Stimulated activated CD4-positive, alpha-beta T cell treated with anti-CD3 and anti-CD28 coated beads, Interleukin-1b, Interleukin-23, amount 100 ng/mL, for 1 hour (primary cell): ENCODE results near the gene TLCD5.

ENCODE experiments used
- DNase-seq, 2 donors: peaks; one replicate each; pipeline ENCODE4 v3.0.0-alpha.2; 2020; ENCODE audit warnings: low read depth in 2 of 2

TLCD5 gene

DNA sequence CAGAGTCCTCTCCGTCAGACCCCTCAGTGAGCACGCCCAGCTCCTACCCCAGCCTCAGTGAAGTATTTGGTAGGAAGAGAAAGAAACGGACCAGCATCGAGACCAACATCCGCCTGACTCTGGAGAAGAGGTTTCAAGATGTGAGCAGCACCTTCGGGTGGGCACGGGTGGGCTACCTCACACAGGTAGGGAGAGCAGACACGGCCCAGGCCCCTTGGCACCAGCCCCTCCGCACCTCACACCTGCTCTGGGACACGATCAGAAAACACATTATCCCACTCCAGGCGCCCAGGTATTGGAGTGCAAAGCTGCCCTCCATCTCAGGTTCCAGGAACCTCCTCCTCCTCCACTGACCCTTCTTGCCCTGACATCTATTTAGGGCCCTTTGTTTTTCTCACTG, 17.6 kb upstream of the TLCD5 start:
- DNase-seq, result no peak

DNA sequence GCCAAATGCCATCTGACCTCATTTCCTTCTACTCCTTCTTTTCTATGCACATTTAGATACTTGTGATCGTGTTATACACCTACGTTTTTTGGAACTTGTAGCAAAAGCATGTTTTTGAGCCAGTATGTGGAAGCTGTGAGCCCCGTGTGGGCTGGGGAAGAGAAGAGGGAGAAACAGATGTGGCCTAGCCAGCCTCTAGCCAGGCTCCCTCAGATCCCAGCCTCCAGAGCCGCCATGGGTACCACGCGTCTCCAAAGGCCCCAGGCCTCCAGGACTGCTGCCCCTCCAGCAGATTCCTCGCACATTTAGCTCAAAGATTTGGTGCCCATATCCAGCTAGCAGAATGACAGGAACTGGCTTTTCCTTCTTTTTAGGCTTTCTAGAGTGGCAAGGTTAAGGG, 17.0 kb upstream of the TLCD5 start:
- DNase-seq, result no peak

DNA sequence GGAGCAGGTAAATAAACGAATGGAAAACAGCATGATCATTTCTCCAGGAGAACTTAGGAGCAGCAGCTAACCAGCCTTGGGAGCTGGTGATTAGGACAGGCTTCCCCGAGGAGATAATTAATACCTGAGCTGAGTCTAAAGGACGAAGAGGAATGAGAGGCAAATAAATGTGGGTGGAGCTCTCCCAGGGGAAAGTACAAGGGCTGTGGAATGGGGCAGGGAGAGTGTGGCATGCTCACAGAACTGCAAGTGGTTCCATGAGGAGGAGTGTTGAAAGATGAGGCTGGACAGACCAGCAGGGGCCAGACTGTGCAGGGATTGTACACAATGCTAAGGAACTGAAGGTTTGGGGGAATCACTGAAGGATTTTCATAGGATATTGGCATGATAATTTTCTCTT, 14.2 kb upstream of the TLCD5 start:
- no peak for DNase-seq

DNA sequence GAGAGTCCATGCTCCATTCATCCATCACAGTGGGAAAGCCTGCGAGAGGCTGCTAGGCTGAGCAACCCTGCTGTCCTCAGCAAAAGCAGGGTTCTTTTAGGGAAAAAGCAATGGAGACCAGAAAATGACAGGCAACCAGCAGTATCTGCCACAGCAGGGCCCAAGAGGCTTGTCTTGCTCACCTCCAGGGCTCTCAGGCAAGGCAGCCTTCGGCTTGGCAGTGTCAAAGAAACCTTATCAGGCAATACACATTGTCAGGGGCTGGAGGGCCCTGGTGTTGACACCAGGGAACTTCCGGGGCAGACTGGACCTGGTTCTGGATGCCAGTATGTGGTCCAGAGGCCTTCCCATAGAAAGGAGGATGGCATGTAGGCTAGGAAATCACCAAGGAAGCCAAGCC, 10.2 kb upstream of the TLCD5 start:
- DNase-seq, result no peak

DNA sequence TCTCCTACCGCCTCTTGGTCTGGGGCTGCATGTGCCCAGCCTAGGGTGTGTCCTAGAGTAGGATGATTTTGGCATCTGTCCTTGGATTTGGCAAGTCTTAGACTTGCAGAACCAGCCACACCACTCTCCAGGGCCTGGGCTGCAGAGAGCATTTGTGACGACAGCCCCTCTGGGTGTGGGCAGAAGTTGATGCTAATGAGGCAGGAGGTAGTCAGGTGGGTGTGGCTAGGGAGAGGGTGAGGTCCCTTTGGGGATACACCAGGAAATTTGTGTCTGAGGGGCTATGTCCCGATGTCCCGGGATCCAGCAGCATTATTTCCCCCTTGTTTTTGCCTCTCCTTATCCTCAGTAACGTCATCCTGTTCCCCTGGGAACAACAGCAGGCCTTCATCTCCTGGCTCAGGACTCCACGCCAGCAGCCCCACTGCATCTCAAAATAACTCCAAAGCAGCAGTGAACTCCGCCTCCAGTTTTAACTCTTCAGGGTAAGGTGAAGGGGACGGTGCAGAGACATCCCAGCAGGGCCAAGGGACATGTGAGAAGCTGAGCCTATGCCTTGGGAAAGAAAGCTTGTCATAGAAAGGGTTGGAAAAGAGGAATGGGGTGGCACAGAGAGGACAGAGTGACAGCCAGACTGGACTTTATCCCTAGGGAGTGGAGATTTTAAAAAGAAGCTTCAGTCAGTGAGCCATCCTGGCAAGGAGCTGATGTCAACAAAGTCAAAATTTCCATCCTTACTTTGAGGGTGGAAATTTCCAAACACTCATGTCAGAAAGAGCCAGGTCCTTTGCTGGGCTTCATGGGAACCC, 8.0 kb upstream of the TLCD5 start:
- DNase-seq, result no peak

DNA sequence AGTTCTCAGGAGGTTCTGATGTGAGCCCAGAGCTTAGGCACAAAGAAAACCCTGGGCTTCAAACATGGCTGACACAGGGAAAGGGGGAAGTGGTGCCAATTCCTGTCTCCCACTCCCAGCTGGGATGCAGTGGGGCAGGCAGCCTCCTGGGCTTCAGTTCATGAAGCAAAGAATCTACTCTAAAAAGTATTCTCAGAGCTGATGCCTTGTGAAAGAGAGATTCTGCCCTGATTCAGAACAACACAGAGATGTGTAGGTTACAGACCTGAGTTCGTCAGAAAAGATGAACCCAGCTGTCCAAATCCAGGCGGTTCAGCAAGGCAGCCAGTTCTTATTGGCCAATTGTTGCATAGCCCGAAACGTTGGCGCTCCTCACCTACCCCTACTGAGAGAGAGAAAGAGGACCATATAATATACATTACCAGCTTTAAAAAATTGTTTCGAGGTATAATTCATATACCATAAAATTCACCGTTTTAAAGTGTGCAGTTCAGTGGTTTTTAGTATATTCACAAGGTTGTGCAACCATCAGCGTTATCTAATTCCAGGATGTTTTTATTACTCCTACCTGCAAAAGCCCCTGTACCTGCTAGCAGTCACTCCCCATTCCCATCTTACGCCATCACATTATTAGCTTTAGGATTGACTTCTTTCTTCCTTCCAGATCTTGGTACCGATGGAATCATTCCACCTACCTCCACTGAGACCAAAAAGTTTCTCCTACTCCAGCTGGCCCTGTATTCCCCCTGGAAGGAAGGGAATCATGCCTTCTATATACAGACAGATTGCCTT, 7.2 kb upstream of the TLCD5 start:
- DNase-seq, result no peak

DNA sequence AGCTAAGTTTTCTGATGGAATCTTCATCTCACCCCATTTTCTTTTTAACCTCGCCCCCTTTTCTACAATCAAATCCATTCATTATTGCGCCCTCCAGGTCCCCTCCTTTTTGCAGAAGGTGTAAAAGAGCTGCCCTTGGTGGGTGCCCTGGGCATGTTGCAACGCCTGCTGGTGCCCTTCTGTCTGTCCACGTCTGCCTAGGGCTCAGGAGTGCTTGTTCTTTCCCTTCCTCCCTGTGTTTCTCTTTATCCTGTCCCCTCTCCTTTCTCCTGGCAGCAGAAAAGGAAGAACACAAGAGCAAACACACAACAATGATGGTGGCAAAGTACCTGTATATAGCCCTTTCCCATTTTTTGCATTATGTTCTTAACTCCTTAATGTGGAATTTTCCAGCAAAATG, 6.2 kb upstream of the TLCD5 start:
- no peak for DNase-seq

DNA sequence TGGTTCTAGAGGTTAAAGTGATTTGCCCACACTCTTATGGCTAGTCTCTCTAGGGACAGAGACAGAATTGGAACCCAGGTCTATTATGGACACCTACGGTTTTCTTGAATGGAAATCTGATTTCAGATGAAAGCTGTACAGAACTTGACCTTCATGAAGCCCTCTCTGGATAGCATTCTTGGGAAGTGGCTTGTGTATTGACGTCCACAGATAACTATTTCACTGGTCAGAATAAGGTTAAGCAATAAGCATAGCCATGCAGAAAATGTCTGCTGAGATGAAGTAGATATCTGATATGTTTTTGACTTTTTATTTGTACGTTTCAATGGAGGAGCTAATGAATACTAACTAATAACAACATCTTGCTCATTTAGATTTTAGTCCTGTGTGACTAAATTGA, 1.1 kb downstream of the TLCD5 start:
- DNase-seq, result no peak

DNA sequence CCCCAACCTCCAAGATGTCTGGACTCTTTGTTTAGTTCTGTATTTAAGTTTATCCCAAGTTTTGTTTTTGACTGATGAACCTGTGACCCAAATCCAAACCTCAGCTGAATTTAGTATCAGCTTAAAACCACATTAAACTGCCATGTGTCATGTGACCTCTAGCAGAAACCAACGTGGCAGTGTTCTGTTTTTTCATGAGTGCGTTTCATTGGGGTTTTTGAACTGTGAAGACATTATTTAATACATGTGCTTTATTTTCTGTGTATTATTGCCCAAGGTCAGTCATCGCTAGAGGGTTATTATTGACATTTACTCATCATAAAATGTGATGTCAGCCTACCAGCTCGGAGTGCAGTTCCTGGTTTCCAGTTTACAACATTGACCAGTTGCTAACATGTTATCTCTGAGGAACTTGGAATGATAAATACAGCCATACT, 1.8 kb downstream of the TLCD5 start:
- DNase-seq, result no peak

DNA sequence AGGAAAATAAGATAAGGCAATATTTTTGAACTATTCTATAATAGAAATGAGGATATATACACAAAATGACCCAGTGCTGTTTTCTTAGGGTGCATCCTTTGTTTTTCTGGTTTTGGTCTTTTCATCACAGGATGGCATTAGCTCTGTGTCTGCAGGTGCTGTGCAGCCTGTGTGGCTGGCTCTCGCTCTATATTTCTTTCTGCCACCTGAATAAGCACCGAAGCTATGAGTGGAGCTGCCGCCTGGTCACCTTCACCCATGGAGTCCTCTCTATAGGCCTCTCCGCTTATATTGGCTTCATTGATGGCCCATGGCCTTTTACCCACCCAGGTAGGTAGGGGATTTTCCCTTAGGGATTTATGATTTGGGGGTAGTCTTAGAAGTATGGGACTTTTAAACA, 2.2 kb downstream of the TLCD5 start:
- DNase-seq, result no peak

DNA sequence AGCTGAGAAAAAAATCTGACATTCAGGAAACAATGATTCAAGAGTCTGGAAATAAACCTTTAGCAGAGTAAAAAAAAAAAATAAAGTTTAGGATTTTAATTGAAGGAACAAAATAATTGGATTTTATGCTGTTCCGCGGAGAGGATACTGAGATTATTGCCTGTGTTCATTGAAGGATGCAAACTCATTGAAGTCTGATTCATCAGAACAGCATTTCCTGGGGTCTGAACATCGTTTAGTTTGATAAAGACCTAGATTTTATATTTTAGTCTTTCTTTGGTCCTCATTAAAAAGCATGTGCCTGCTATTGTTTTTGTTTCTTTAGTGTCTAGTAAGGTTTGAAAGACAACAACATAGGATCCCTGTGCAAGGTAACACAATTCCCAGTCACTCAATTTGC, 4.5 kb downstream of the TLCD5 start:
- DNase-seq, result no peak

DNA sequence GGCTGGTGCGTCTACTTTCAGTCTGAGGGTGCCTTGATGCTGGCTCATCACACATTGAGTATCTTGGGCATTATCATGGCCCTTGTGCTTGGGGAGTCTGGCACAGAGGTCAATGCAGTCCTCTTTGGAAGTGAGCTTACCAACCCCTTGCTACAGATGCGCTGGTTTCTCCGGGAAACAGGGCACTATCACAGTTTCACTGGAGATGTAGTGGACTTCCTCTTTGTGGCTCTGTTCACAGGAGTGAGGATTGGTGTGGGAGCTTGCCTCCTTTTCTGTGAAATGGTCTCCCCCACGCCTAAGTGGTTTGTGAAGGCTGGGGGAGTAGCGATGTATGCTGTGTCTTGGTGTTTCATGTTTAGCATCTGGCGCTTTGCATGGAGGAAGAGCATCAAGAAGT, 4.9 kb downstream of the TLCD5 start:
- DNase-seq, result no peak

DNA sequence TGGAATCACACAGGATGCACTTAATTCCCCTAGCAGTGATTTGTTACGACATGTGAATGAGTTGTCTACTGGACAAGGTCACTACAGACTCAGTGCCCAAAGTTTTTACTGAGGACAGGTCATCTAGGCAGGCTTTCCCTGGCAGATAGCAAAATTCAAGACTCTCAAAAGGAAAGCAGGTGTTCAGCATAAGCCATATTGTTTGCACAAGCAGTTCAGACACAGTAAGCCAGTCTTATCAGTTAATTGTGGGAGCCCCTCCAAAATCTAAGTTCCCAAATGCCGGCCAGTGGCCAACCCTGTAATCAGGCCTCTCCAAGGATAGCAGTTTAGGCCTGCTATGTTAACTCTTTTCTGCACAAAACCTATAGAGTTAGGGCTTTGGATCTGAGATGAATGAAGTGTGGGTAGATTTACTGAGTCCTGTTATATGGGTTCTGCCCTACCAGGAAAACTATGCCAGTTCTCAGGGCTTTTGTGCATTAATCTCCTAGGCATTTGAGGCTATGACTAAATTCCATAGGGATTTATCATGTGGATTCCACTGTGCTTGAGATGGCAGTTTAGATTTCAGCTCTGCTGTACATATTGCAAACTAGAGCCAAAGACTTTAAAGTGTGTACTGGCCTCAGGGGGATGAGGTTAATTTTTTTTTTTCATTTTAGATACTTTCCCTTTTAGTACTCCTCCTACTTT, 6.3 kb downstream of the TLCD5 start:
- DNase-seq, result no peak

DNA sequence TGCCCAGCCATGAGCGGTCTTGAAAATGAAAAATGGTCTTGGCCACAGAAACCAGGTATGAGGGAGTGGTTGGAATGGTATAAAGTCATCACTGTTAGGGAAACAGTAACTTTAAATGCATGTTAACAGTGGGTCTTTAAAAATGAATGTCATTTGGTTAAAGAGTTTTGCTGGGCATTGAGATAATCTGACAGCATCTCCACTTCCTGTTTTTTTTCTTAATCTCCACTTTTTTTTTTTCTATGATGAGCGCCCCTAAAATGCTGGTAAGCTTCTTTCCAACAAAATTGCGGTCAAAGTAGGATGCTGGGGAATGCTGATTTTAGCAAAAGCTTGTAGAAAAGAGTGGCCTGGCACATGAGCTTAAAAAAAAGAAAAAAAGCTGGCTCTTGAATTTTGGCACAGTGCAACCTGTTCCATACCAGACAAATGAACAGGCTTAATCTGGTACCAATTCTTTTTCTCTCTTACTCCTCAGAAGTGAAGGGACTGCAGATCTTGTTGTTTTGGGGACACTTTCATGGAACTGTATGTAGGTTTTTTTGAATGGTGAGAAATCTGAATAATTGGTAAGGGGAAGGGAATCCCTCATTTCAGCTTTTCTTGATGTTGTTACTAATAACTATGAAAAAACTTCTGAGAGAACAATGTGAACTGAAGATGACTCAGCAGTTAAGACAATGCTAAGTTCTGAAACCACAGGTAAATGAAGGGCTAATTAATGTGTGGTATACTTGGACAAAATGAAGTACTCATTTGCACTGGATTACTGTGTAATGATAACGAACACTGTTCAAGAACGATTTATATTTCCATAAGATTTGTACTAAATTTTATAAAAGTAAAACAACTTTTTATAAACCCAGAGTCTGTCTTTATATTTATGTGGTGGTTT, 8.0 kb downstream of the TLCD5 start:
- no peak for DNase-seq

DNA sequence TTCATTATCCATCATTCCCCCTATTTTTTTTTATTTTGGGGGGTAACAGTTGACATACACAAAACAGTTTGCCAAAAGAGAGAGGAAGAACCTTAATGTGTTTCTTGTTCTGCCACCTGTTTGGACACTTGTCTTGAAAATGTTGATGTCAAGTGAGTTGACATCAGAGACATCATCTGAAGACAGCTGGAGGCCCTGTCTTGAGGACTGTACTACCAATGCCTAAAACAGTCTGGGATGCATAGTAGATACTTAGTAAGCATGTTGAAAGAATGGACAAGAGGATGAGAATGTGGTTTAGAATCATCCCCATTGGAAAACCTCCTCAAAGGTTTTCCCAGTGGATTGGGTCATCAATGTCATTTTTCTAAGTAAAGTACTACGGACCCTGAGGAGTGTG, 8.7 kb downstream of the TLCD5 start:
- no peak for DNase-seq

DNA sequence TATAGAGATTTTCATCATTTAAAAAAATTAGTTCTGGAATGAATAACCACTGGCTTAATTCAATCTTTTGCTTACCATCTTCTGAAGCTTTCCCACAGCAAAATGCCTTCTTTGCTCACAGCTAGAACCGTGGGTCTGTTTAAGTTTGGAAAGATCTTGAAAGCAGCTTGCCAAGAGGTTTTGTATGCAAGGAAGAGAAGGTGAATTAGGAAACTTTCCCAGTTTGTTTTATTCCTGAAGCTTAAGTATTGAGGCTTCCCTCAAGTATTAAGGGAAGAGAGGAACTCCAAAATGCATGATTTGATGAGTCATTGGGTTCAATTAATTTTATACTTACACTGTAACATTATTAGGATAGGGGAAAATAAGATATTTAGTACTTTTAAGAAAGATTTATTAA, 9.2 kb downstream of the TLCD5 start:
- DNase-seq, result no peak

DNA sequence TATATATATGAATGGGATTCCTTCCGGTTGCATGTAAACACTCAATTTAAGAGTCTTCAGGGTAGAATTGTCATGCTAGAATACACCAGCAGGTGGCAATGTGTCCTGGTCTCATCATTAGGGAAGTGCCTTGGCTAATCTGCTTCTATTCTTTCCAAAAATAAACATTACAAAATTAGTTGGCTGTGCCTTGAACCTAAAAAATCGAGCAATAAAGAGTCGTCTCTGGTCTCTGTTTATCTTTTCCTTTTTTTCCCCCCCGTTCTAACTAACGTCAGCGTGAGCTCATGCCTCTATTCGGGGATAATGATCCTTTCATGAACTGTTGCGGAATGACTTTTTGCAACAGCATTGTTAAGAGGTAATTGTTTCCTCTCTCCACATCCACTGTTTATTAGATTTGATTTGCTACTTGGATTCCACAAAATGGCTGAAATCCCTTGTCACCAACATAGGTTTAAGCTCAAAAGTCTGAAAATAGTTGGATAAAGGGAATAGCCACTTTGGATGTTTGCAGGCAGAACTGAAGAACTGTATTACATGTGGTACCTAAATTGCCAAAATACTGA, 9.9 kb downstream of the TLCD5 start:
- DNase-seq, result no peak

DNA sequence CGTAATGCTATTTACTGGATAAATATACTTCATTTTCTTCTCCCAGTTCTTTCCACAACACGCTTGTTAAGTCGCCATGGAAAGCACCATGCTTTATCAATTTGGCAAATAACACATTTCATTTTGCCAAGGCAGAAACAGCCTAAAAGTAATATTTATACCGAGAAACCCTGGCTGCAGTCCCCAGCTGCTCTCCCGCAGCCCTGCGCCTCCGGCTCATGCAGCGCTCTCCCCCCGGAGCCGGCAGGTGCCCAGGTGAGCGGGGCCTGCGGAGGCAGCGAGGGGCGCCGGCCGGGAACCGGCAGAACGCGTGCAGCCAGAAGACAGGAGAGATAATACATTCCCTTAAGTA, 10.4 kb downstream of the TLCD5 start:
- no peak for DNase-seq

DNA sequence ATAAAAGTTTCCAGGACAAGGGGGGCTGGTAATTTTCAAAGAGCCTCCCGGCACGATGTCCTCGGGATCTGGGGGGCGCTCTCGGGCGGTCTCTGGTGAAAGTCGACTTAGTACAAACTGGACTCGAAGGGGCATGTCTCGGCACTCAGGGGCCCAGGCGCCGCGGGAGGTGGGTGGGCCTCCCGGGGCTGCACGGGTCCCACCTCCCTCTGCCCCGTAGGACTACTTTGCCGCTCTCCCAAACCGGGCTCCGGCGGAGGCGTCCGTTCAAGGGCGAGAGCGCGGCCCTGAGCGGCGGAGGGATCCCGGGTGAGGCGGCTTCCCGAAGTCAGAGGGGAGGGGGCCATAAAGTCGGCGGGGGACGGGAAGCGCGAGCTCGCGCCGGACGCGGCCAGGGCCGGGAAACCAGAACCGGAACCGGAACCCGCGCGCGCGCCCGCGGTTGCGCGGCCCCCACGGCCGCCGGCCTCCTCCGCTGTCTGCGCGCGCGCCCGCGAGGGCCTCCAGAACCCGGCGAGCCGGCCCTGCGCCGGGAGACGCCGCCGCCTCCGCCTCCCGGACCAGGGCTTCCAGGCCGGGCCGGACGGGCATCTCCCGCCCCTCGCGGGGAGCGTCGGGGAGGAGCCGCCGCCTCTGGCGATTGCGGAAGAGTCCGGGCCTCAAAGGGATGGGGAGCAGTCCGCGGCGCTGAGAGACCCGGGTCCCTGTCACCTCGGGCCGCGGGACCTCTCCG, 11.0 kb downstream of the TLCD5 start, which contains the start of gene ARHGEF12:
Gene ARHGEF12 (plus strand): TSS at position 506 of the 733 bp plus-strand sequence. CDS start 831 bp downstream, outside the sequence.
- peak; percentile 32 to 62 for DNase-seq

DNA sequence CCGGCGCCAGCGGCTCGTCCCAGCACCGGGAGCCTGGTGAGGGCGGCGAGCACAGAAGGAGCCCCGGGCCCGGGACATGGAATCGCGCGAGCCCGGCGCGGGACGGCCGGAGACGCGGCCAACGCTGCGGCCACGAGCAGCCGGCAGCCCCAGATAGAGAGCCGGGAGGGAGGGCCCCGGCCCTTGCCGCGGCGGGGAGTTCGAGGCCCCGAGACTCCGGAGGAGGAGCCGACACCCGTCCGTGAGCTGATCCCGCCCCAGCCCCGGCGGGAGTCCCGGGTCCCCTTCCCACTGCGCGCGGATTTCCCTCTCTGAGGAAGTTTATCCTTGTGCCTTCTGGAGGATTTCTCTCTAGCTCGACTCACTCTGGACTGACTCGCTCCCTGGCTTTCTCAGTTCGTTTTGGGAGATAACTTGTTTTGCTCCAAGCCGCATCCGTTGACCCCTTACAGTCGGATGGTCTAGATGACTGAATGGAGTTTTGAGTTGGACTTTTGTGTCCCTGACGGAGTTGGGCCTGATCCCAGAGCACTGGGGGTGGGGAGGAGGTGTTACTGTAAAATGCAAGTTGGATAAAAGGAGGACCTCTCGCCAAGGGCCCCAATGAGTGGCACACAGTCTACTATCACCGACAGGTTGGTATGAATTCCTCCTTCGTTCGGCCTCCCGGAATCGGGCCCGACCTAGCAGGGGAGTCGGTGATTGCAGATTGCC, 11.7 kb downstream of the TLCD5 start:
- DNase-seq, result no peak
